GM20000 (cell line): ENCODE results near the gene HJURP.

ENCODE experiments used
- DNase-seq: peaks from one replicate; pipeline ENCODE4 v3.0.0; 2012; ENCODE audit warnings: low spot score
- CTCF ChIP-seq: IDR thresholded peaks from 2 replicates; pipeline ENCODE4 v1.5.1; 2012; ENCODE audit warnings: mild to moderate bottlenecking, control low read depth; ENCODE audit errors: extremely low read depth, missing control alignments

Gene HJURP

GRCh38 chr2:233796254-233796653 is 58.1 kb downstream of the HJURP start:
- TF ChIP-seq CTCF: no peak
- DNase-seq: no peak

- no peak for TF ChIP-seq CTCF
These were observed 58.6 kb downstream of the HJURP start for GRCh38 chr2:233795735-233796171.

GRCh38 chr2:233794128-233794658 is 60.1 kb downstream of the HJURP start:
- DNase-seq: no peak
- TF ChIP-seq CTCF: no peak

More at GRCh38 chr2:233795735-233796171, 58.6 kb downstream of the HJURP start:
- no peak for DNase-seq

- TF ChIP-seq CTCF: no peak
- no peak for DNase-seq
These were observed 60.7 kb downstream of the HJURP start for GRCh38 chr2:233793465-233794127.

- DNase-seq: no peak
- TF ChIP-seq CTCF: no peak
These were observed 61.6 kb downstream of the HJURP start for GRCh38 chr2:233792720-233793119.

- TF ChIP-seq CTCF: no peak
- no peak for DNase-seq
These were observed 62.4 kb downstream of the HJURP start for GRCh38 chr2:233791883-233792329.

GRCh38 chr2:233791151-233791882 is 63.0 kb downstream of the HJURP start:
- DNase-seq: no peak

More at GRCh38 chr2:233791151-233791882, 63.0 kb downstream of the HJURP start:
- TF ChIP-seq CTCF: no peak
